ENCODE measurements around the gene UST.

DNA sequence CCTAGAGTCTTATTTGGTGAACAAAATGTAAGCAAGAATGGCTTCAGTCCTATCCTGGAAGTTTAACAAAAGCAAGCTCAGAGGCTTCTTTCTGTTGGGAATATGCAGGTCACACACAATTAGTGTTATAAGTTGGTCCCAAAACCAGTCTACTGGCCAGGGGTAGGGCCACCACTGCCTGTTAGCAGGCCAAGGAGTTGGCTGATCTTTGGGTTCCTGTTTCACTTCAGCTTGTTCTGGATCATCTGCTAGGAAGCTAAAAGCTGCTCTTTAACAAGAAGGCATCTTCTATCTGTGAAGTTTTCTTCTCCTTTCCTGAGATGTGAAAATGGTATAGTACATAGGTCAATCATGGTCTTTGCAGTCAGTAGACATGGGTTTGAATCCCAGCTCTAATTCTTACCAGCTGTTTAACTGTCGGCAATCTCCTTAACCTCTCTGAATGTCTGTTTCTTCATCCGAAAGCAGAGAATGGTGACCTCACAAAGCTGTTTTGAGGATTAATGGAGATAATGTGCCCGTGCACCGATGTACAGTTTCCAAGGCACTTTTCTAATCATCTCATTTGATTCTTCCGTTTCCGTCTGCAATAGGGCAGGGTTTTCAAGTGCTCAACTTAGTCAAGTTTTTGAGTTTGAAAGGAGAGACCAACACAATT, 299.5 kb downstream of the UST start:
- TF ChIP-seq, protein P1, sequence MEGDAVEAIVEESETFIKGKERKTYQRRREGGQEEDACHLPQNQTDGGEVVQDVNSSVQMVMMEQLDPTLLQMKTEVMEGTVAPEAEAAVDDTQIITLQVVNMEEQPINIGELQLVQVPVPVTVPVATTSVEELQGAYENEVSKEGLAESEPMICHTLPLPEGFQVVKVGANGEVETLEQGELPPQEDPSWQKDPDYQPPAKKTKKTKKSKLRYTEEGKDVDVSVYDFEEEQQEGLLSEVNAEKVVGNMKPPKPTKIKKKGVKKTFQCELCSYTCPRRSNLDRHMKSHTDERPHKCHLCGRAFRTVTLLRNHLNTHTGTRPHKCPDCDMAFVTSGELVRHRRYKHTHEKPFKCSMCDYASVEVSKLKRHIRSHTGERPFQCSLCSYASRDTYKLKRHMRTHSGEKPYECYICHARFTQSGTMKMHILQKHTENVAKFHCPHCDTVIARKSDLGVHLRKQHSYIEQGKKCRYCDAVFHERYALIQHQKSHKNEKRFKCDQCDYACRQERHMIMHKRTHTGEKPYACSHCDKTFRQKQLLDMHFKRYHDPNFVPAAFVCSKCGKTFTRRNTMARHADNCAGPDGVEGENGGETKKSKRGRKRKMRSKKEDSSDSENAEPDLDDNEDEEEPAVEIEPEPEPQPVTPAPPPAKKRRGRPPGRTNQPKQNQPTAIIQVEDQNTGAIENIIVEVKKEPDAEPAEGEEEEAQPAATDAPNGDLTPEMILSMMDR (IDR thresholded peaks at IDR 0.05; ENCODE audit: insufficient read depth, low read length, poor library complexity, severe bottlenecking): no peak
- no peak for TF ChIP-seq EZH2phosphoT487 (conservative IDR thresholded peaks at IDR 0.05; ENCODE audit: low read length)

Measured in SU-DHL-6 (cell line).